ENCODE data around the gene TEX35.

DNA sequence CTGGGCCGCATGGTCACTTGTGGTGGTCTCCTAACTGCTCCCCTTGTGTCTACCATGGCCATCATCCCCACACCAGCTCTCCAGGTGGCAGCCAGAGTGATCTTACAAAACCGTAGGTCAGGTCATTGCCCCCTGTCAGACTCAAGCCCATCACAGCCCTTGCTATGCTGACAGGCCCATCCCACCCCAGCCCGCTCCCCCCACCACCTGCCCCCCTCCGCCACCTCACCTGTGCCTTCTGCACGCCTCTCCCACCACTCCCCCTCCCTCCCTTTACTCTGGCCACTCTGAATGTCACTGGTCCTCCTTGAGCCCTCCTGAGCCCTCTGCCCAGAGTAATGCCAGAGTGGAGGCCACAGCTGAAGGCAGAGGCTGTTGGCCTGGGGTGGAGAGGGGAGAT is 28.5 kb downstream of the TEX35 start:
- no peak for TF ChIP-seq POLR2AphosphoS5 (IDR thresholded peaks at IDR 0.05)
- TF ChIP-seq POLR2A (IDR thresholded peaks at IDR 0.05): no peak

Measured in suprapubic skin (tissue), 4 donors.